Mesendoderm (in vitro differentiated cells): ENCODE results near the gene ARMH3.

Source experiments
- DNase-seq: peaks from one replicate; pipeline ENCODE4 v3.0.0; 2013
- H2AK5ac ChIP-seq: 2 replicates; pipeline ENCODE4 v1.6.1; 2013; ENCODE audit warnings: low read length, inconsistent platforms
- H2BK120ac ChIP-seq: 2 replicates; pipeline ENCODE4 v1.6.1; 2013; ENCODE audit warnings: low read depth, mild to moderate bottlenecking, low read length, moderate library complexity, mixed read lengths
- H2BK15ac ChIP-seq: replicated peaks from 2 replicates; pipeline ENCODE4 v1.6.1; 2013; ENCODE audit warnings: low read depth, mild to moderate bottlenecking, moderate library complexity
- H2BK5ac ChIP-seq: 2 replicates; pipeline ENCODE4 v1.6.1; 2013; ENCODE audit warnings: low read length, inconsistent platforms
- H3K18ac ChIP-seq: 2 replicates; pipeline ENCODE4 v1.6.1; 2013; ENCODE audit warnings: mild to moderate bottlenecking, low read length, mixed read lengths
- H3K23ac ChIP-seq: one replicate; pipeline ENCODE4 v1.6.1; 2013; ENCODE audit warnings: low read length
- H3K27ac ChIP-seq: 2 replicates; pipeline ENCODE4 v1.5.1; 2013; ENCODE audit warnings: low read depth, mild to moderate bottlenecking, inconsistent platforms, low read length, moderate library complexity
- H3K27me3 ChIP-seq: 2 replicates; pipeline ENCODE4 v1.6.1; 2013; ENCODE audit warnings: low read length, control low read depth, mild to moderate bottlenecking, inconsistent platforms; ENCODE audit not compliant: insufficient read depth, poor library complexity
- H3K36me3 ChIP-seq: 2 replicates; pipeline ENCODE4 v1.6.1; 2013; ENCODE audit warnings: low read length, inconsistent platforms; ENCODE audit not compliant: control insufficient read depth, insufficient read depth
- H3K4ac ChIP-seq: one replicate; pipeline ENCODE4 v1.6.1; 2013; ENCODE audit warnings: low read depth, mild to moderate bottlenecking, low read length, moderate library complexity
- H3K4me1 ChIP-seq: 2 replicates; pipeline ENCODE4 v1.6.1; 2013; ENCODE audit warnings: low read depth, low read length, inconsistent platforms; ENCODE audit not compliant: control insufficient read depth
- H3K4me2 ChIP-seq: 2 replicates; pipeline ENCODE4 v1.6.1; 2013; ENCODE audit warnings: low read length
- H3K4me3 ChIP-seq: 2 replicates; pipeline ENCODE4 v1.5.1; 2013; ENCODE audit warnings: mild to moderate bottlenecking, low read length
- H3K56ac ChIP-seq: one replicate; pipeline ENCODE4 v1.6.1; 2013; ENCODE audit warnings: low read length
- H3K79me1 ChIP-seq: 2 replicates; pipeline ENCODE4 v1.6.1; 2013; ENCODE audit warnings: low read length, inconsistent platforms
- H3K79me2 ChIP-seq: 2 replicates; pipeline ENCODE4 v1.6.1; 2013; ENCODE audit warnings: mild to moderate bottlenecking, low read length; ENCODE audit not compliant: control insufficient read depth, insufficient read depth
- H3K9ac ChIP-seq: 2 replicates; pipeline ENCODE4 v1.6.1; 2013; ENCODE audit warnings: low read length, inconsistent platforms
- H4K5ac ChIP-seq: one replicate; pipeline ENCODE4 v1.6.1; 2013; ENCODE audit warnings: low read length
- H4K8ac ChIP-seq: one replicate; pipeline ENCODE4 v1.6.1; 2013; ENCODE audit warnings: low read depth, mild to moderate bottlenecking, control low read depth, low read length, moderate library complexity
- WGBS: extraction: QIAGEN DNeasy Blood & Tissue Kit; methylation state at CpG from one replicate; pipeline ENCODE4 v1.1.7; 2013; ENCODE audit warnings: low lambda C conversion rate, missing lambda C conversion rate; ENCODE audit not compliant: insufficient coverage; ENCODE audit errors: extremely low coverage; 5-methylcytosine and 5-hydroxymethylcytosine counted together

ARMH3 gene

GRCh38 chr10:101933976-101934375 is 122.0 kb downstream of the ARMH3 start:
- Histone ChIP-seq H3K4me1 (no peaks in the 10 kb centered on the region), H3K27me3 (no peaks in the 10 kb centered on the region), H2BK120ac (no peak overlapping the region), H4K8ac (no peak overlapping the region), H3K4me2 (no peak overlapping the region), H3K36me3 (no peaks in the 10 kb centered on the region), H3K27ac (no peak overlapping the region), H3K9ac (no peak overlapping the region), H3K4ac (no peak overlapping the region), H2AK5ac (no peak overlapping the region), H2BK5ac (no peak overlapping the region), H3K23ac (no peak overlapping the region), H3K56ac (no peak overlapping the region), H3K18ac (no peak overlapping the region), H3K79me2 (no peaks in the 10 kb centered on the region), H2BK15ac (no peak overlapping the region), H3K79me1 (no peaks in the 10 kb centered on the region), H4K5ac (no peak overlapping the region), H3K4me3 (no peak overlapping the region)
- DNase-seq, result no peak
- WGBS, result no CpG with 5 or more reads among the region's 4 CpGs

DNA sequence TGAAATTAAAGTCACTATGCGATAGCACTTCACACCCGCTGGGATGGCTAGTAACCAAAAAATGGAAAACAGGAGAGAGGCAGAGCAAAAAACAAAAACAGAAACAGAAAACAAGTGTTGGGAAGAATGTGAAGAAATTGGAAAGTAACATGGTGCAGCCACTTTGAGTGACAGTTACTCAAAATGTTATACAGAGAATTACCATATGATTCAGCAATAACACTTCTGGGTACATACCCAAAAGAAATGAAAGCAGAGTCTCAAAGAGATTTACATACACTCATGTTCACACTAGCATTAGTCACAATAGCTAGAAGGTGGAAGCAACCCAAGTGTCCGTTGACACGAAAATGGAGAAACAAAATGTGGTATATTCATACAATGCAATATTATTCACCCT is 123.8 kb downstream of the ARMH3 start:
- Histone ChIP-seq H3K79me2 (no peaks in the 10 kb centered on the region), H2AK5ac (no peak overlapping the region), H3K4ac (no peak overlapping the region), H4K5ac (no peak overlapping the region), H3K27me3 (no peaks in the 10 kb centered on the region), H3K4me1 (no peaks in the 10 kb centered on the region), H2BK120ac (no peak overlapping the region), H3K36me3 (no peaks in the 10 kb centered on the region), H2BK5ac (no peak overlapping the region), H3K56ac (no peak overlapping the region), H2BK15ac (no peak overlapping the region), H3K4me3 (no peak overlapping the region), H4K8ac (no peak overlapping the region), H3K27ac (no peak overlapping the region), H3K4me2 (no peak overlapping the region), H3K18ac (no peak overlapping the region), H3K79me1 (no peaks in the 10 kb centered on the region), H3K23ac (no peak overlapping the region), H3K9ac (no peak overlapping the region)
- WGBS, result no CpG with 5 or more reads among the region's 4 CpGs
- no peak for DNase-seq

GRCh38 chr10:101925027-101925426 is 130.9 kb downstream of the ARMH3 start:
- no peak overlapping the region for H2BK15ac ChIP-seq
- no peak overlapping the region for H2BK5ac ChIP-seq
- no peak overlapping the region for H2AK5ac ChIP-seq
- DNase-seq, result no peak
- no peak overlapping the region for H3K9ac ChIP-seq
- H3K4ac ChIP-seq, result no peak overlapping the region
- H3K4me3 ChIP-seq, result no peak overlapping the region
- H3K23ac ChIP-seq, result no peak overlapping the region
- no peak overlapping the region for H3K56ac ChIP-seq
- H4K5ac ChIP-seq, result no peak overlapping the region
- no peak overlapping the region for H4K8ac ChIP-seq
- H3K4me2 ChIP-seq, result no peak overlapping the region
- no peaks in the 10 kb centered on the region for H3K36me3 ChIP-seq
- H3K27ac ChIP-seq, result no peak overlapping the region
- H3K27me3 ChIP-seq, result no peaks in the 10 kb centered on the region
- no peaks in the 10 kb centered on the region for H3K79me2 ChIP-seq
- H3K18ac ChIP-seq, result no peak overlapping the region
- H3K79me1 ChIP-seq, result no peaks in the 10 kb centered on the region
- H2BK120ac ChIP-seq, result no peak overlapping the region
- WGBS, result no CpG with 5 or more reads among the region's 2 CpGs
- H3K4me1 ChIP-seq, result no peaks in the 10 kb centered on the region

GRCh38 chr10:101923256-101923655 is 132.7 kb downstream of the ARMH3 start:
- H2AK5ac ChIP-seq, result no peak overlapping the region
- H3K18ac ChIP-seq, result no peak overlapping the region
- H3K23ac ChIP-seq, result no peak overlapping the region
- no peak overlapping the region for H2BK5ac ChIP-seq
- DNase-seq, result no peak
- no peak overlapping the region for H3K4me2 ChIP-seq
- no peak overlapping the region for H3K9ac ChIP-seq
- H3K27me3 ChIP-seq, result no peaks in the 10 kb centered on the region
- H3K36me3 ChIP-seq, result no peaks in the 10 kb centered on the region
- no peak overlapping the region for H3K27ac ChIP-seq
- H3K4me3 ChIP-seq, result no peak overlapping the region
- H4K5ac ChIP-seq, result no peak overlapping the region
- H2BK120ac ChIP-seq, result no peak overlapping the region
- H3K56ac ChIP-seq, result no peak overlapping the region
- H2BK15ac ChIP-seq, result no peak overlapping the region
- no peaks in the 10 kb centered on the region for H3K79me2 ChIP-seq
- no peak overlapping the region for H3K4ac ChIP-seq
- no peak overlapping the region for H4K8ac ChIP-seq
- peaks cover 5% of the 10 kb centered on the region for H3K4me1 ChIP-seq
- H3K79me1 ChIP-seq, result no peaks in the 10 kb centered on the region

- Histone ChIP-seq H4K8ac (no peak overlapping the region), H3K4me1 (peaks cover 5% of the 10 kb centered on the region), H2AK5ac (no peak overlapping the region), H3K79me2 (no peaks in the 10 kb centered on the region), H2BK15ac (no peak overlapping the region), H3K27ac (no peak overlapping the region), H3K4ac (no peak overlapping the region), H3K18ac (no peak overlapping the region), H3K27me3 (no peaks in the 10 kb centered on the region), H3K23ac (no peak overlapping the region), H3K36me3 (no peaks in the 10 kb centered on the region), H2BK5ac (no peak overlapping the region), H3K9ac (no peak overlapping the region), H3K79me1 (no peaks in the 10 kb centered on the region), H2BK120ac (no peak overlapping the region), H4K5ac (no peak overlapping the region), H3K4me2 (no peak overlapping the region), H3K4me3 (no peak overlapping the region), H3K56ac (no peak overlapping the region)
- DNase-seq, result no peak
- no CpG with 5 or more reads among the region's 2 CpGs for WGBS
Observed at GRCh38 chr10:101922846-101923245, 133.1 kb downstream of the ARMH3 start.

- H3K56ac ChIP-seq, result no peak overlapping the region
- no peak overlapping the region for H4K5ac ChIP-seq
- H4K8ac ChIP-seq, result no peak overlapping the region
- H3K4me2 ChIP-seq, result no peak overlapping the region
- no peak for DNase-seq
- H3K23ac ChIP-seq, result no peak overlapping the region
- no peak overlapping the region for H2BK5ac ChIP-seq
- H3K18ac ChIP-seq, result no peak overlapping the region
- no peak overlapping the region for H2AK5ac ChIP-seq
- no peaks in the 10 kb centered on the region for H3K36me3 ChIP-seq
- H3K4me3 ChIP-seq, result no peak overlapping the region
- no peak overlapping the region for H3K27ac ChIP-seq
- H3K79me2 ChIP-seq, result no peaks in the 10 kb centered on the region
- peaks cover 5% of the 10 kb centered on the region for H3K4me1 ChIP-seq
- no peaks in the 10 kb centered on the region for H3K27me3 ChIP-seq
- no peaks in the 10 kb centered on the region for H3K79me1 ChIP-seq
- no peak overlapping the region for H2BK120ac ChIP-seq
- H2BK15ac ChIP-seq, result no peak overlapping the region
- H3K4ac ChIP-seq, result no peak overlapping the region
- H3K9ac ChIP-seq, result no peak overlapping the region
Observed at GRCh38 chr10:101920546-101920945, 135.4 kb downstream of the ARMH3 start.
